Breast epithelium (tissue), 3 donors: ENCODE results near the gene RABGEF1.

ENCODE experiments used
- POLR2A ChIP-seq: fragments of 450-650 bp; IDR thresholded peaks from one replicate; pipeline ENCODE4 v1.6.1; 2016; ENCODE audit warnings: antibody characterized with exemption, mild to moderate bottlenecking, moderate library complexity
- POLR2AphosphoS5 ChIP-seq, 3 donors: sonication (generic); formaldehyde crosslinking; IDR thresholded peaks; one replicate each; pipeline ENCODE4 v1.6.1; 2017; ENCODE audit warnings: antibody characterized with exemption in 3 of 3

- TF ChIP-seq POLR2AphosphoS5 (IDR thresholded peaks at IDR 0.05) (no peak), POLR2A (no peak)
Measured at GRCh38 chr7:66737667-66738066, 2.9 kb upstream of the RABGEF1 start.
